DND-41 (cell line): ENCODE measurements around the gene CRYBG1.

ENCODE experiments used
- CTCF ChIP-seq: IDR thresholded peaks from 2 replicates; pipeline ENCODE4 v1.5.1; 2012; ENCODE audit warnings: borderline replicate concordance, low read length, moderate library complexity, mild to moderate bottlenecking; ENCODE audit not compliant: poor library complexity, severe bottlenecking; ENCODE audit errors: extremely low read depth
- EZH2 ChIP-seq: IDR thresholded peaks from 3 replicates; pipeline ENCODE4 v1.6.1; 2012; ENCODE audit warnings: borderline replicate concordance, low read depth, mild to moderate bottlenecking, moderate library complexity, low read length, inconsistent platforms; ENCODE audit not compliant: severe bottlenecking

GRCh38 chr6:106599440-106599839 is 238.9 kb downstream of the CRYBG1 start:
- TF ChIP-seq CTCF = no peak
- TF ChIP-seq EZH2 = no peak
